ENCODE data around the gene FBXO42. TPM values are rescaled to one million over a fixed set of nuclear protein-coding genes. Genes with fewer than 3 reads are reported as not detected.

FBXO42 gene
- total and polyA plus RNA-seq, 4 donors, result 5.9 to 9.4 (median 6.5) TPM

- Histone ChIP-seq H3K36me3 (ENCODE audit: control insufficient read depth in 4 of 4, insufficient read depth in 3 of 4, low read depth in 1 of 4, low read length in 3 of 4) (no peaks in the 10 kb centered on the region), H3K4me3 (ENCODE audit: low read depth in 1 of 3, low read length in 3 of 3) (no peak overlapping the region), H3K27ac (ENCODE audit: low read depth in 1 of 2, low read length in 2 of 2) (no peak overlapping the region), H3K4me1 (ENCODE audit: control insufficient read depth in 4 of 4, insufficient read depth in 4 of 4, low read length in 3 of 4) (peaks cover 0 to 35% (median 28%) of the 10 kb centered on the region in 4 donors), H3K27me3 (ENCODE audit: control insufficient read depth in 4 of 4, insufficient read depth in 4 of 4, low read length in 3 of 4) (no peaks in the 10 kb centered on the region), H3K9ac (ENCODE audit: low read depth in 1 of 2, low read length in 2 of 2) (no peak overlapping the region), H3K9me3 (ENCODE audit: control insufficient read depth in 4 of 4, low read length in 3 of 4) (no peaks in the 10 kb centered on the region)
- TF ChIP-seq ZBTB33 (IDR thresholded peaks at IDR 0.05), result no peak
- no peak for TF ChIP-seq TAF1 (conservative IDR thresholded peaks at IDR 0.05)
- no peak for TF ChIP-seq HNF4G (IDR thresholded peaks at IDR 0.05)
- TF ChIP-seq EGR1 (IDR thresholded peaks at IDR 0.05; ENCODE audit: low read depth in 2 of 2), result no peak
- TF ChIP-seq YY1 (IDR thresholded peaks at IDR 0.05), result no peak
- TF ChIP-seq GABPA (IDR thresholded peaks at IDR 0.05 in 1 of 2, conservative IDR thresholded peaks at IDR 0.05 in 1 of 2), result no peak
- no peak for TF ChIP-seq JUND (IDR thresholded peaks at IDR 0.05)
- no peak for TF ChIP-seq REST (IDR thresholded peaks at IDR 0.05)
- no peak for TF ChIP-seq CTCF (IDR thresholded peaks at IDR 0.05; ENCODE audit: low read depth, low read length, missing input control)
- 95% methylated on average over 9 of the region's 9 CpGs for WGBS
- no peak for DNase-seq (ENCODE audit: low spot score)
These were observed 33.6 kb upstream of the FBXO42 start for GRCh38 chr1:16385659-16386453.

GRCh38 chr1:16383888-16384287 is 31.6 kb upstream of the FBXO42 start:
- Histone ChIP-seq H3K27me3 (ENCODE audit: control insufficient read depth in 4 of 4, insufficient read depth in 4 of 4, low read length in 3 of 4) (no peaks in the 10 kb centered on the region), H3K27ac (ENCODE audit: low read depth in 1 of 2, low read length in 2 of 2) (no peak overlapping the region), H3K4me3 (ENCODE audit: low read depth in 1 of 3, low read length in 3 of 3) (no peak overlapping the region), H3K36me3 (ENCODE audit: control insufficient read depth in 4 of 4, insufficient read depth in 3 of 4, low read depth in 1 of 4, low read length in 3 of 4) (no peaks in the 10 kb centered on the region), H3K9me3 (ENCODE audit: control insufficient read depth in 4 of 4, low read length in 3 of 4) (no peaks in the 10 kb centered on the region), H3K4me1 (ENCODE audit: control insufficient read depth in 4 of 4, insufficient read depth in 4 of 4, low read length in 3 of 4) (peaks cover 0 to 31% (median 26%) of the 10 kb centered on the region in 4 donors), H3K9ac (ENCODE audit: low read depth in 1 of 2, low read length in 2 of 2) (peak overlapping the region in 1 of 2 donors; percentile 12)
- WGBS, result 97% methylated on average over 5 of the region's 5 CpGs
- DNase-seq (ENCODE audit: low spot score), result no peak
- TF ChIP-seq FOXA2 (IDR thresholded peaks at IDR 0.05), result no peak
- TF ChIP-seq CTCF (IDR thresholded peaks at IDR 0.05; ENCODE audit: low read depth, low read length, missing input control), result no peak
- TF ChIP-seq GABPA (IDR thresholded peaks at IDR 0.05 in 1 of 2, conservative IDR thresholded peaks at IDR 0.05 in 1 of 2), result no peak
- no peak for TF ChIP-seq MAX (IDR thresholded peaks at IDR 0.05)
- no peak for TF ChIP-seq YY1 (IDR thresholded peaks at IDR 0.05)
